ENCODE measurements around the gene SPATA33.
"Not testable (repeated sequence)": the region's sequence is repeated elsewhere in the genome, so short reads cannot be mapped to it uniquely, and the experiment has no call there.

The SPATA33 gene

DNA sequence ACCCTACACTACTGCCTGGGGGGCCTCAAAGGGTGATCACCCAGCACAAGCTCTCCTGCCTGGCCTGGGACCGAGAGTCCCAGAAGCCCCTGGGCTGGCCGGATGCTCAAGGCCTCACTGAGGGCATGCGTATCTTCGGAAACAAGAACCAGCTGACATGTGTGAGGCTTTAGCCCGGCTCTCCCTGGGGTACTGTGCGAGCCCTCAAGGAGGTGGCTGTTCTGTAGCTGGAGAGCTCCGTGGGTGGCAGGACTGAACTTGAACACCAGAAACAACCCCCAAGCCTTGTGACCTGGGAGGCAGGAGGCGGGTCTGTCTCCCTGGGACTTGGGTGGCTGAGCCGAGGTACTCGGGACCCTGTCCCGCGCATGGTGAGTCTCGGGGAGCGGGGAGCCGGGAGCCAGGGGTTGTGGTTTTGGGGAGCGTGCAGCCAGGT lies 37.2 kb upstream of the SPATA33 start:
- TF ChIP-seq POLR2A (IDR thresholded peaks at IDR 0.05; ENCODE audit: low read length) (no peak), GATA1 (IDR thresholded peaks at IDR 0.05; ENCODE audit: low read depth, low read length) (no peak)
- no peak for DNase-seq

- TF ChIP-seq POLR2A (IDR thresholded peaks at IDR 0.05; ENCODE audit: low read length) (no peak), GATA1 (IDR thresholded peaks at IDR 0.05; ENCODE audit: low read depth, low read length) (no peak)
- DNase-seq = no peak
Measured at GRCh38 chr16:89621136-89621697, 36.4 kb upstream of the SPATA33 start.

DNA sequence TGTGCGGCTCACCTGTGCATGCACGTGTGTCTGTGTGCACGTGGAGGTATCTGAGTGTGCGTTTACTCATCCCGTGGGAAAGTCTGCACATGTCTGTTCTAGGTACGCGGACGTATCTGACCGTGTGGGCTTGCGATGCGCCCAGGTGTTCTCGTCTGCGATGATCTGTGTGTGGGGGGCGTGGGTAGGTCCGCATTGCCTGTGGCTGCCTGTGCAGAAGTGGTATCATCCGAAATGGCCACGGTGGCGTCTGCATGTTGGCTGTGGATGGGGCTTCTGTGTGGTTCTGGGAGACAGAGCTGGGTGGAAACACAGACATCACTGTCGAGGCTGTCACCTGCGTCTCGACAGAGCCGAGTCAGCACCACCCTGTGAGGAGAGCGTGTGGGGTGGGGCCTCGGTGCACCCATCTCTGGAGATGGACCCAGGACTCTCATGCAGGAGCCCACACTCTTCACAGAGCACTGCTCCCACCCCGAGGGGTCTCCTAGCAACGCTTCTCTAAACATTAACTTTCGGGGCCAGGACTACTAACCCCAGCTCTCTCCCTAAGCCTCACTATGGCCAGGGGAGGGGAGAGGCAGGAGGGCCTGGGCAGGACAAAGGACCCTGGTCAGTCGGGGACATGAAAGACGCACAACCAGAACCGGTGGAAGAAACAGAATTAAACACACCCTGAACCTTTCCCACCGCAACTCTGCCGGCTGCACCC lies 35.8 kb upstream of the SPATA33 start:
- TF ChIP-seq POLR2A (IDR thresholded peaks at IDR 0.05; ENCODE audit: low read length) (no peak), GATA1 (IDR thresholded peaks at IDR 0.05; ENCODE audit: low read depth, low read length) (no peak)
- DNase-seq = no peak

GRCh38 chr16:89623511-89624261 lies 34.0 kb upstream of the SPATA33 start:
- DNase-seq = no peak
- TF ChIP-seq GATA1 (IDR thresholded peaks at IDR 0.05; ENCODE audit: low read depth, low read length) (no peak), POLR2A (IDR thresholded peaks at IDR 0.05; ENCODE audit: low read length) (no peak)

DNA sequence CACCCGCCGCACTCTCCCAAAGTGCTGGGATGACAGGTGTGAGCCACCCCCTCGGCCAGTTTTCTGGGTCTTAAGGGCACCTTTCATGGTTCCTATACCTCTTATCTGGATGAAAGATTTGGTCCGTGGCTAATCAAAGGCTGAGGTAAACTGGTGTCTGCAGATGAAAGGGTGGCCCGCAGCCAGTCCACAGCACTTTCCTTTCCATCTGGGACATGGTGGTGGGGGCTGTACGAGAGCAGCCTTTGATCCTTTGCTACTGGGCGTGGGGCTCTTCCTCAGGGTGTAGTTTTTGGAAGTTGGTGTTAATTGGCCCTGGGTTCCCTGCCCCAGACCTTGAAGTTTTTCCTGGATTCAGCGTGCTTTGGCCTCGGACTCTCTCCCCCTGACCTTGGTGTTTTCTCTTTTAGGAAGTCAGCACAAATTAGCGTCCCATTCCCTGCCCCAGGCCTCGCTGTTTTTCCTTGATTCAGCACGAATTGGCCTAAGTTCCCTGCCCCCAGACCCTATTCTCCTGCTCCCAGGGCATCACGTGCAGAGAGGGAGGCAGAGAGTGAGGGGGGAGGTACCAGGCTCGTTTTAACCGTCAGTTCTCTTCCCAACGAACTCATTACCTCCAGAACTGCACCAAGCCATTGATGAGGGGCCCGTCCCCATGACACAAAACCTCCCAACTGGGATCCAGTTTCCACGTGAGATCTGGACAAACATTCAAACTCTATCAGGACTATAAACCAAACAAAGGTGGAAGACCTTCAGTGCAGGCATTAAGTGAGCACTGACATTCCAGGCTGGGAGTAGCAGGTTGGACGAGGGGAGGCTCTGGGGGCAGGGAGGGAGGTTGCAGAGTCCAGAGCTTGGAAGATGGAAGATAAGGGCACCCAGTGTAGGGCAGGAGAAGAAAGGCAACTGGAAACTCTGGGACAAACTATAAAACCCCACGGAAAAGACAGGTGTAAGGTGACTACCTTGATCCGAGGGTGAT lies 32.6 kb upstream of the SPATA33 start:
- DNase-seq = no peak
- no peak for TF ChIP-seq POLR2A (IDR thresholded peaks at IDR 0.05; ENCODE audit: low read length)
- TF ChIP-seq GATA1 (IDR thresholded peaks at IDR 0.05; ENCODE audit: low read depth, low read length) = no peak

DNA sequence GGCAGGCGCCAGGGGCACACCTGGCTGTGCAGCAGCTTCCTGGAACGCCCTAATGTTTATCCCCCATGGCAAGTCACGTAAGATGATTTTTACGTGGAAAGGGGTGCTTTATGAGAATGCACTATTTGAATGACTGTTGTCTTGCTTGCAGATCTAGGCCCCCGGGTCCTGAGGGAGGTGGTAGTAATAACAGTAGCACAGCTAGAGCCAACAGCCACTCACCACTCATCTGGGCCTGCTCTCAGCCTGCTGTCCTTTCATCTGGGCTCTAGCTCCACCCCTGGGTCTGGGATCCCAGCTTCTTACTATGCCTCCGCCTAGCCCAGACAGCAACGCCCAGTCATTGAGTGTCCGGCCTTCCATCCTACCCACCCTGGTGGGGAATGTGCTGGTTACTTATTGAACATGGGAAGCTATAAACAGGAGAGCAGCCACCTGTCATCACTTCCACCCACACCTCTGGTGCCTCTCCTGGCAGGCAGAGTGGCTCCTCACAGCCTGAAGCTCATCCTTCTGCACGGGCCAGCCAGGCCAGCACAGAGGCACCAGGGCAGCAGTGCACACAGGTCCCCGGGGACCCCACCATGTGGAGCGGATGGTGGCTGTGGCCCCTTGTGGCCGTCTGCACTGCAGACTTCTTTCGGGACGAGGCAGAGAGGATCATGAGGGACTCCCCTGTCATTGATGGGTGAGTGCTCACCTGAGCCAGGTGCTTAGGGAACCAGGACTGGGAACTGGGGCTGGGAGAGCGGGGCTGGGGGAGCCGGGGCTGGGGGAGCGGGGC lies 27.6 kb upstream of the SPATA33 start:
- TF ChIP-seq GATA1 (IDR thresholded peaks at IDR 0.05; ENCODE audit: low read depth, low read length) (no peak), POLR2A (IDR thresholded peaks at IDR 0.05; ENCODE audit: low read length) (no peak)

GRCh38 chr16:89633064-89633631 lies 24.5 kb upstream of the SPATA33 start:
- DNase-seq = no peak
- TF ChIP-seq GATA1 (IDR thresholded peaks at IDR 0.05; ENCODE audit: low read depth, low read length) = no peak
- TF ChIP-seq POLR2A (IDR thresholded peaks at IDR 0.05; ENCODE audit: low read length) = no peak

More for the DNA sequence above, 27.6 kb upstream of the SPATA33 start:
- DNase-seq = no peak

GRCh38 chr16:89634463-89635385 lies 22.9 kb upstream of the SPATA33 start:
- DNase-seq = not testable (repeated sequence)

- TF ChIP-seq GATA1 (IDR thresholded peaks at IDR 0.05; ENCODE audit: low read depth, low read length) = no peak
- TF ChIP-seq POLR2A (IDR thresholded peaks at IDR 0.05; ENCODE audit: low read length) = no peak
- no peak for DNase-seq
Measured at GRCh38 chr16:89636663-89637062, 21.0 kb upstream of the SPATA33 start.

GRCh38 chr16:89637379-89637778 lies 20.3 kb upstream of the SPATA33 start:
- no peak for DNase-seq
- TF ChIP-seq GATA1 (IDR thresholded peaks at IDR 0.05; ENCODE audit: low read depth, low read length) (no peak), POLR2A (IDR thresholded peaks at IDR 0.05; ENCODE audit: low read length) (no peak)

DNA sequence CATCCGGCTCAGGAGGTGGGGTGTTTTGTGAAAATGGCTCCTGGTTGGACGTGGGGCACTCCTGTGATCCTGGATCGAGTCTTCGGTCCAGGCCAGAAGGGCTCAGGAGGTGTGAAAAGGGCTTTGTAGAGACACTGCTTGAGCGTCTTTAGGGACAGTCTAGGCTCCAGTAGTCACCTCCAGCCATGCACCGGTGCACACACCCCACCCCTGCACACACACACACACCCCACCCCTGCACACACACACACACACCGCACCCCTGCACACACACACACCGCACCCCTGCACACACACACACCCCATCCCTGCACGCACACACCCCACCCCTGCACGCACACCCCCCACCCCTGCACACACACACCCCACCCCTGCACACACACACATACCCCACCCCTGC lies 19.2 kb upstream of the SPATA33 start:
- TF ChIP-seq POLR2A (IDR thresholded peaks at IDR 0.05; ENCODE audit: low read length) (no peak), GATA1 (IDR thresholded peaks at IDR 0.05; ENCODE audit: low read depth, low read length) (no peak)
- no peak for DNase-seq

DNA sequence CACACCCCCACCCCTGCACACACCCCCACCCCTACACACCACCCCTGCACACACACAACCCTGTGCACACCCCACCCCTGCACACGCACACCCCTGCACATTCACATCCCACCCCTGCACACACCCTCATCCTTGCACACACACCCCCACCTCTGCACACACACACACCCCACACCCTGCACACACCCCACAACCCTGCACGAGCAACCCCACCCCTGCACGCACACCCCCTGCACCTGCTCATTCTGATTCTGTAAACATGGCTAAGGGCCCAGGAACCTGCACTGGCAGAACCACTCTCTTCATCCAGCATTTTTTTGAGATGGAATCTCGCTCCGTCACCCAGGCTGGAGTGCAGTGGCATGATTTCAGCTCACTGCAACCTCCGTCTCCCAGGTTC lies 18.3 kb upstream of the SPATA33 start:
- TF ChIP-seq GATA1 (IDR thresholded peaks at IDR 0.05; ENCODE audit: low read depth, low read length) (no peak), POLR2A (IDR thresholded peaks at IDR 0.05; ENCODE audit: low read length) (no peak)
- no peak for DNase-seq
